IMR-90 (cell line): ENCODE data around the gene TPGS1.

Experiments used
- CTCF ChIP-seq: conservative IDR thresholded peaks from 2 replicates; pipeline ENCODE4 v1.5.1; 2012; ENCODE audit warnings: mild to moderate bottlenecking, low read depth, low read length, improper control_type of control experiment
- FOS ChIP-seq: fragments of 150-350 bp; IDR thresholded peaks from 2 replicates; pipeline ENCODE4 v1.6.1; 2016; ENCODE audit warnings: low read depth, low read length
- MAFK ChIP-seq: IDR thresholded peaks from 2 replicates; pipeline ENCODE4 v1.6.1; 2012; ENCODE audit warnings: low read depth, low read length, improper control_type of control experiment
- MAZ ChIP-seq: IDR thresholded peaks from 2 replicates; pipeline ENCODE4 v1.6.1; 2012; ENCODE audit warnings: low read depth, mild to moderate bottlenecking, low read length, improper control_type of control experiment, moderate library complexity, borderline replicate concordance
- MXI1 ChIP-seq: IDR thresholded peaks from 2 replicates; pipeline ENCODE4 v1.6.1; 2012; ENCODE audit warnings: low read depth, mild to moderate bottlenecking, low read length, moderate library complexity, borderline replicate concordance
- POLR2A ChIP-seq: IDR thresholded peaks from 2 replicates; pipeline ENCODE4 v1.6.1; 2012; ENCODE audit warnings: mild to moderate bottlenecking, low read depth, low read length
- RAD21 ChIP-seq: IDR thresholded peaks from 2 replicates; pipeline ENCODE4 v1.6.1; 2012; ENCODE audit warnings: low read length, improper control_type of control experiment
- RCOR1 ChIP-seq: IDR thresholded peaks from 2 replicates; pipeline ENCODE4 v1.6.1; 2012; ENCODE audit warnings: mild to moderate bottlenecking, low read length, improper control_type of control experiment; ENCODE audit not compliant: insufficient replicate concordance
- RFX5 ChIP-seq: IDR thresholded peaks from 2 replicates; pipeline ENCODE4 v1.8.0; 2012; ENCODE audit warnings: low read depth, mild to moderate bottlenecking, low read length, moderate library complexity
- SMC3 ChIP-seq: fragments of 150-350 bp; IDR thresholded peaks from 2 replicates; pipeline ENCODE4 v1.6.1; 2016; ENCODE audit warnings: low read depth, mild to moderate bottlenecking, antibody characterized with exemption, low read length, moderate library complexity
- USF2 ChIP-seq: fragments of 150-350 bp; IDR thresholded peaks from 2 replicates; pipeline ENCODE4 v1.6.1; 2017; ENCODE audit warnings: mild to moderate bottlenecking, antibody characterized with exemption, low read length, low read depth

- TF ChIP-seq FOS (no peak), CTCF (no peak), POLR2A (no peak), RFX5 (no peak), RAD21 (no peak), MAZ (no peak), SMC3 (no peak), USF2 (no peak), MAFK (no peak), RCOR1 (no peak), MXI1 (no peak)
Observed at GRCh38 chr19:511101-511851, 4.0 kb downstream of the TPGS1 start.
